Measurements from ENCODE around the gene CDHR3.

Gene CDHR3

GRCh38 chr7:106022193-106022821, 59.2 kb downstream of the CDHR3 start:
- DNase-seq (ENCODE audit: low read depth in 4 of 4, low spot score in 1 of 4) = peak in 3 of 4 experiments; percentile 13 to 37 (median 14)

DNA sequence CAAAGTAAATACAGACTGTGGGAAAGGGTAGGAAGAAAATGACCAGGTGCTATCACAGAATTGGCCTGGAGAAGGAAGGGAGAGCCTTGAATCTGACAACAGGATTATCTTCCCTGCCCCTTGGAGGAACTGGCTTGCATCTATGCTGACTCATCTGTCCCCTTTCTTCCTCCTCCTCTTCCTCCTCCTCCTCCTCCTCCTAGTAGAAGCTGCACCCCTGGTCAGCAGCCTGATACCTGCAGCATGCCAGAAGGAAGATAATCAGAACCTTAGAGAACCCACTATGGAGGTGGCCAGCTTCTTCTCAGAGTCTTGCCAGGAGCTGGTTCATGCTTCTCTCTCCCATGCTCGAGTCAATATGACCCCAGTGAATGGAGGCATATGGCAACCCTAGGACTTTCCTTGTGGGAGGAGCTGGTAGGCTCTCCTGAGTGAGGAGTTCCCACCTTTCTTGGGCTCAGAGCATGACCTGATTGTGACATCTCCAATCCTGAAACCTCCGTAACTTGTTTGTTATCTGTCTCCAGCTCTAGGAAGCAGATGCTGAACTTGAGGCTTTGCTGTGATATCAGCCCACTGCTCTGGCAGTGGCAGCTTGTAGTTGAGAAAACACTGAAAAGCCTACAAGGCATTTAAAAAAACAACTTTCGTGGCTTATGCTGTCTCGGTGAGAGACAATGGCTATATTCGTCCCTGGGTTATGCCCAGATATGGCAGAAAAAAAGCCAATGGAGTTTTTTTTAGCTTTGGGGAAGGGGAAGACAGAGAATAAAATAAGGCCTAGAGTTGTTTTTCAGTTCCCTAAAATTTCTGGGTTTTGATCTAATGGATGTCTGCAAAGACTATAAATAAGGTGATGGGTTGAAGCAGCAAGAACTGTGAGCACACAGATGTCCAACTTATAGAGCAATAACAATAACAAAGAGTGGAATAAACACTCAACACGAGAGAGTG, 60.6 kb downstream of the CDHR3 start:
- no peak for DNase-seq (ENCODE audit: low read depth in 4 of 4, low spot score in 1 of 4)

DNA sequence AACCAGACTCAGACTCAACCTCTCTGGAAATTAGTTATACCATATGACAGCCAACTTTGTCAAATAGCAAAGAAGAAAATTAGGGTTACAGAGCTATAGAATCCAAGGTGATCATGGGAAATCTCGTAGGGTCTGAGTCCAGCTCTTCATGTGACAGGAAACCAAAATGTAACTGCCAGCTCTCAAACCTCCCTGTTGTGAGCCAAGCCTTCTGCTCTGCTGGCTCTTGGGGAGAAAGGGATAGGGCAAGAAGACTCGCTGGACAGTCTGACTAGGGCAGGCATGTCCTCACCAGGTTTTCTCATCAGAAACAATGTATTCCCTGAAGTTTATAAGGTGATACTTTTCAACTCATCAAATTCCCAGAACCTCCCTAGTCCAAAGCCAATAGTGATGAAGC, 63.0 kb downstream of the CDHR3 start:
- DNase-seq (ENCODE audit: low read depth in 4 of 4, low spot score in 1 of 4) = no peak

- no peak for DNase-seq (ENCODE audit: low read depth in 4 of 4, low spot score in 1 of 4)
Observed at GRCh38 chr7:106029451-106029850, 66.4 kb downstream of the CDHR3 start.

DNA sequence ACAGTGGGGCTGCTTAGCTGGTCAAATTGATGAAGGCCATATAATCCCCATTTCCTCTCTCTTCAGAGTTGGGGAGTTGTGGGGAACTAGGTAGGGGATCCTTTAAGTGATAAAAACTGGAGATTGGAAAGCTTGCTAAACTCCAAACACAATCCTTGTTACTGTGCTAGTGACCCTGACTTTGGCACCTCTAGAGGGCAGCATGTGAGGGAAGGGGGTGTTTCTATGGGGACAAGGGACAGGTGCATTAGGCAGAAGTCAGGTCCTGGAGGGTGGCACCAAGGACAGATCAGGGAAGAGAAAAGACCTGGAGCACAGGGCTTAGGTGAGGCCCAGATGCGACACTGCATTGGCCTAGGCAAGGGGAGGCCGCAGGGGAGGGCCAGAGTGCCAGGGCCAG, 66.9 kb downstream of the CDHR3 start:
- no peak for DNase-seq (ENCODE audit: low read depth in 4 of 4, low spot score in 1 of 4)

- no peak for DNase-seq (ENCODE audit: low read depth in 4 of 4, low spot score in 1 of 4)
Observed at GRCh38 chr7:106031300-106032035, 68.4 kb downstream of the CDHR3 start.

GRCh38 chr7:106032295-106032694, 69.2 kb downstream of the CDHR3 start:
- no peak for DNase-seq (ENCODE audit: low read depth in 4 of 4, low spot score in 1 of 4)

DNA sequence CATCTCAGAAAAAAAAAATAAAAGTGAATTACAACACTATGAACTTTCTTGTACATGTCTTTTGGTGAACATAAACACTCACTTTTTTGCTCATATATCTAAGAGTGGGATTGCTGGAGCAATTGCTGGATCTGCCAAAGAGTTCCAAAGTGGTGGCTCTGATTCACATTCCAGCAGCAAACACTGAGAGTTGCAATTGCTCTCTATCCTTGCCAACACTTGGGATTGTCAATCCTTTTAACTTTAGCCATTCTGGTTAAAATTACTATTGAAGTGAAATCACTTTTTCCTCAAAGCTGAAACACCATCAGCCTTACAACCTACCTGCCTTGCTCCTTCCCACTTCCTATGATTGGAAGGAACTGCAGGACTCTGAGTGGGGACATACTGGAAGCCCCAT, 70.7 kb downstream of the CDHR3 start:
- no peak for DNase-seq (ENCODE audit: low read depth in 4 of 4, low spot score in 1 of 4)

DNA sequence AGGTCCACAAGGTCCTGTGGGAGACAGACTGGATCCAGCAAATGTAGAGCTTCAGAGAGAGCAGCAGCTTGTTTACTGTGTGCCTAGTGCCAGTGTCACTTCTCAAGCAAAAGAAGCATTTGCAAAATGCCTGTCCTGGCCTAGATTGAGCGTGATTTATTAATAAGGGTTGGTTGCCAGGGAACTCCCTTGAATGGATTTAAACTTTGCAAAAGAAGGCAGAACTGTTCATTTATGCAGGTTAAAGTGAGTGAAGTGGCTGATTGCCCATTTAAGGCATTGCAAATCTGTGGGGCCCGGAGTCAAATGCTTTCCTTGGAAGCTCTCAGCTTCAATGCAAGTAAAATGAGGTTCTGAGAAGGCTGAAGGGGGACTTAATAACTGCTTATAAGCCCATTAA, 71.3 kb downstream of the CDHR3 start:
- DNase-seq (ENCODE audit: low read depth in 4 of 4, low spot score in 1 of 4) = no peak

- DNase-seq (ENCODE audit: low read depth in 4 of 4, low spot score in 1 of 4) = no peak
Observed at GRCh38 chr7:106035568-106035967, 72.5 kb downstream of the CDHR3 start.

- no peak for DNase-seq (ENCODE audit: low read depth in 4 of 4, low spot score in 1 of 4)
Observed at GRCh38 chr7:106036004-106036403, 72.9 kb downstream of the CDHR3 start.

- DNase-seq (ENCODE audit: low read depth in 4 of 4, low spot score in 1 of 4) = no peak
Observed at GRCh38 chr7:106037489-106038176, 74.6 kb downstream of the CDHR3 start.

DNA sequence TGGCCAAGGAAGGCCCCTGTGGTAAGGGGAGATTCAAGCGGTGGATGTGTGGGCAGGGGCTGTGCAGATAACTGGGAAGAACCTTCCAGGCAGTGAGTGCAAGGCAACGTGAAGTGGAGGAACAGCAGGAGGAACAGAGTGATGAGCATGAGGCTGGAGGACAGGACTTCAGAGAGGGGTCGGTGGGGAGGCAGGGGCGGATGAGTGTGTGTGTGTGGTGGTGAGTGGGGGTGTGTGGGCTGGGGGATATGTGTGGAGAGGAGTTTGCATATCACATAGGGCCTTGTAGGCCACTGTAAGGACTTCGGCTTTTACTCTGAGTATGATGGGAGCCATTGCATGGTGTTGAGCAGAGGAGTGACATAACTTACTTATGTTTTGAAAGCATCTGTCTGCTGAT, 75.2 kb downstream of the CDHR3 start:
- DNase-seq (ENCODE audit: low read depth in 4 of 4, low spot score in 1 of 4) = no peak

DNA sequence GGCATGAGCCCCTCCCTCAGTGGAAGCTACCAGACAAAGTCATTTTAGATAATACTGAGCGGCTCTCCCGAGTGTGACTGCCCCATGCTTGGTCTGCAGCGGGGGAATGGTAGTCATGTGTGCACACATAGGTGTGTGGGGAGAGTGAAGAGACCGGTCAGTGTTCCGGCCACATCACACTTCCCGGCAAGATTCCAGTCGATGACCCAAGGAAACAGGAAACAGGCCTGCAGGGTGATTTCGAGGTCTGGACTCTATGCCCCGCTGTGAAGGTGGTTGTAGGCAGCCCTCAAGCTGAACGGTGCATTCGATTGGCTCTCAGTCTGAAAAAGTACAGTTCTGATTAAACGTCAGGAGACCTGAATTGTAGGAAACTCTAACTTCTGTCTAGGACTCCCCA, 75.9 kb downstream of the CDHR3 start:
- no peak for DNase-seq (ENCODE audit: low read depth in 4 of 4, low spot score in 1 of 4)

DNA sequence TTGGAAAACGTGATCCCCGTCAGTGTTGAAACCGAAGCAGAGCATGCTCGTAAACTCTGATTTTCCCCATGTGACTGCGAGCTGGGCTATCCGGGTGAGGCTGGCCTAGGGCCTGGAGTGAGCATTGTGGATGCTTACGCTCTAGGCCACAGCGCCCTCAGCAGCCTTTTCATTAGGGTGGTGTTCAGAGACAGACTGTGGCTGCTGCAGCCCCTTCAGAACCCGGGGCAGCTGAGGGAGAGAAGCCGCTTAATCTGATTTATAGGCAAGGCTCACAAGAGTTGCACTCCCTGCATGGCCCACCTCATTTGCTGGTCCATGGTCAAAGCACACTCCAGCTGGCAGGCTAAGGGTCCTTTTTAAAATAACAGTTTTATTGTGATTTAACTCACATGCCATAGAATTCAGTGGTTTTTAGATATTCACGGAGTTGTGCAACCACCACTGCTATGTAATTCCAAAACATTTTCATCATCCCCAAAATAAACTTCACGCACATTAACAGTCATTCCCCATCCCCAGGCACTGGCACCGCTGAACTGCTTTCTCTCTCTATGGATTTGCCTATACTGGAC, 76.5 kb downstream of the CDHR3 start:
- DNase-seq (ENCODE audit: low read depth in 4 of 4, low spot score in 1 of 4) = no peak

DNA sequence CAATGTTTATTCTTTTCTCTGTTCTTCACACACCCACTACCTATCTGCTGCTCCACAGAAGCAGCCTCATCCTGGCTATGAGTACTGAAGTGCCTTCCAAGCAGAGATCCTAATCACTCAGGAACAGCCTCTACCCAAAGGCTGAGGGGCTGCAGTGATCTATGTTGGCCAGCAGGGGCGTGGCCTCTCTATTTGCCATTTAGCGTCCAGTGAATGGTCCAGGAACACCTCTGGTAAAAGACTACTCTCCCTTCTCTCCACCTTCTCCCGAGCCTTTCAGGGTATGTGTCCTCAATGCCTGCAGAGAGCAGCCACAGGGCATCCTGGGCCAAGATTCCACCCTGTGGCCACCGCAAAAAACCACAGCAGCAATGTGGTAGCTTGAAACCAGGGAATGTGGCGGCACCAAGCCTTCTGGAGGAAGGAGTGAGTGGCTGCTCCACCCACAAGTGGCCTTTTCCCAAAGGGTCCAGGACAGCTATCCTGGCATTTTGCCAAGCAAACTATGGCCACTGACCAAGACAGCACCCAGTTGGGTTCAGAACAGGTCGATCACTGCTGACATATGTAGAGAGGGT, 78.2 kb downstream of the CDHR3 start:
- peak in 1 of 4 experiments; percentile 14 for DNase-seq (ENCODE audit: low read depth in 4 of 4, low spot score in 1 of 4)

- DNase-seq (ENCODE audit: low read depth in 4 of 4, low spot score in 1 of 4) = no peak
Observed at GRCh38 chr7:106042196-106042611, 79.1 kb downstream of the CDHR3 start.

DNA sequence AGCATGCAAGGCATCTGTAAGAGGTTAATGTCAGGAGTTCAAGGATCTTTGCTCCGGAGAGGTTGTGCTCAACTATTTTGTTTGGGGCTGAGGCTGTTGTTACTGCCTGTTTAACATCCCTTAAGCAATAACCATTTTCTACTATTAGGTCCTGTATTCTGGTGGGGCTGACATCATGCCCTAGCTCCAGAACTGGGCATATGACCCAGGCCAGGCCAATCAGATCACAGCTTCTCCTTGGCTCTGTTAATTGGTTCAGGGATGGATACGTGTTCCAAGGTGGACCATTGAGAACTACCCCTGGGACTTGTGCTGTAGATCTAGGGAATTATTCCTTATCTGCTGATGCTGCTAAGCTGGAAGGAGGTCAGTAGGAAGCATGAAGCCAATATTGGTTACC, 82.1 kb downstream of the CDHR3 start:
- no peak for DNase-seq (ENCODE audit: low read depth in 4 of 4, low spot score in 1 of 4)

DNA sequence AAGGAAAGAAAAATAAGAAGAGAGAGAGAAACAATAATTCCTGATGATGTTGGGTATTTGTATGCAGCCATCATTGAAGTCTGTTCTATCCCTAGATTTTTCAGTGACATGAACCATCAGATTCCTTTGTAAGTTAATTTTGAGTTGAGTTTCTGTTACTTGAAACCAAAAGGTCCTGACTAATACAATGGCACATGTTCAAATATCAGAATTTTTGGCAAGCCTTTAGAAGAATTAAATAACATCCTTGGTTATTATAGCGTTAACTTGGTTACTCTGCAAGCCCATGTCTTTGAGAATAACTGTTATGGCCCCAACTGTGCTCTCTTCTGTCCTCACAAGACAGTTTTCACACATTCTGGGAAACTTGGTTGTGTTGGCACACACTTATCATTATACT, 82.5 kb downstream of the CDHR3 start:
- no peak for DNase-seq (ENCODE audit: low read depth in 4 of 4, low spot score in 1 of 4)

DNA sequence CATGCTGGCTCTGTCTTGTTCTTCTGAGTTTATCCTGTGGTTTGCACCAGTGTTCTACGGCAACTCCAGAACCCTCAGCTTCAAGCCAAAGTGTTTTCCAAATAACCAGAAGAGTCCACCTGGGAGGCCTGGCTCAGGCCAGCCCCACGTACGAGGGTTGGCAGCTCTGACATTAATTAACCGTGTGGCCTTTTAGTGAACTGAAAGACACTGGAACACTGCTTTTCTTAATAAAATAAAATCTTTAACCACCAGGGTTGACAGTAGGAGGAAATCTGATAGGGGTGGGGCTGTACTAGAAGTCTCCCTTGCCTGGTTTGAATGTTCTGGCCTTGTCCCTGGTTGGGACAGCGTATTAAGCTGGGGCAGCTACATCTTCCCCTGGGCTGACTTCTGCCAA, 84.1 kb downstream of the CDHR3 start:
- DNase-seq (ENCODE audit: low read depth in 4 of 4, low spot score in 1 of 4) = no peak
